Mesothelial cell of epicardium (in vitro differentiated cells): ENCODE measurements around the gene EFCAB7. TPM values are rescaled to one million over a fixed set of nuclear protein-coding genes. Genes with fewer than 3 reads are reported as not detected.

ENCODE experiments used
- DNase-seq, 2 experiments: peaks; one replicate each; pipeline ENCODE4 v3.0.0; 2021; ENCODE audit warnings: low spot score in 2 of 2; ENCODE audit not compliant: unreplicated experiment in 2 of 2
- H3K27ac Mint-ChIP-seq: 2 replicates; pipeline ENCODE4 v1.8.0; 2021; ENCODE audit warnings: mixed read lengths
- H3K27me3 Mint-ChIP-seq: 2 replicates; pipeline ENCODE4 v1.8.0; 2021; ENCODE audit warnings: low read depth, mixed read lengths
- H3K36me3 Mint-ChIP-seq: 2 replicates; pipeline ENCODE4 v1.8.0; 2021; ENCODE audit warnings: mixed read lengths
- H3K4me1 Mint-ChIP-seq: 2 replicates; pipeline ENCODE4 v1.8.0; 2021; ENCODE audit warnings: mixed read lengths
- H3K4me3 Mint-ChIP-seq: 2 replicates; pipeline ENCODE4 v1.8.0; 2021; ENCODE audit warnings: mild to moderate bottlenecking, moderate library complexity, mixed read lengths
- H3K9me3 Mint-ChIP-seq: 2 replicates; pipeline ENCODE4 v1.8.0; 2021; ENCODE audit warnings: mixed read lengths
- total RNA-seq: library from RNA; stranded (reverse); gene quantifications from 3 replicates; pipeline ENCODE4 v1.2.1, GENCODE V29; 2021
- TF ChIP-seq, protein P1 (sequence below): fragments of 200-600 bp; sonication (generic); IDR thresholded peaks from one replicate; pipeline ENCODE4 v1.5.0; 2021; ENCODE audit warnings: antibody characterized with exemption; ENCODE audit not compliant: unreplicated experiment

EFCAB7 gene
- total RNA-seq, 1 donor from 2014 or later, result 9.6 TPM

DNA sequence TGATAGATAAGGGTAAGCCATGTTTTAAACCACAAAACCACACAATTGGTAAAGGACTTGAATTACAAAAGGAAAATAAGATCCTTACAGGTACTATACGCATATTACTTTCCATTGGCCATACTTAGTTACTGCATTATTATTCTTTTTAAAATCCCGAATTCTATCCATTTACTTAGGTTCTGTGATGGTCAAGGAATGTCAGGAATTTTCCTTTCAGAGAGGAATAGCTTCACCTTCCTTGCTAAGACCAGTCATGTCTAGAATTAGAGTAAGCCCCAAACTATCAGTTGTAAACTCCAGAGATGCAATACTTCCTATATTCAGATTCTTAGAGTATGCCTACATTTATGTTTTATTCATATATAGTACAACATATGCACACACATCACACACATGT, 13.7 kb downstream of the EFCAB7 start:
- no peak for DNase-seq
- TF ChIP-seq, protein P1, sequence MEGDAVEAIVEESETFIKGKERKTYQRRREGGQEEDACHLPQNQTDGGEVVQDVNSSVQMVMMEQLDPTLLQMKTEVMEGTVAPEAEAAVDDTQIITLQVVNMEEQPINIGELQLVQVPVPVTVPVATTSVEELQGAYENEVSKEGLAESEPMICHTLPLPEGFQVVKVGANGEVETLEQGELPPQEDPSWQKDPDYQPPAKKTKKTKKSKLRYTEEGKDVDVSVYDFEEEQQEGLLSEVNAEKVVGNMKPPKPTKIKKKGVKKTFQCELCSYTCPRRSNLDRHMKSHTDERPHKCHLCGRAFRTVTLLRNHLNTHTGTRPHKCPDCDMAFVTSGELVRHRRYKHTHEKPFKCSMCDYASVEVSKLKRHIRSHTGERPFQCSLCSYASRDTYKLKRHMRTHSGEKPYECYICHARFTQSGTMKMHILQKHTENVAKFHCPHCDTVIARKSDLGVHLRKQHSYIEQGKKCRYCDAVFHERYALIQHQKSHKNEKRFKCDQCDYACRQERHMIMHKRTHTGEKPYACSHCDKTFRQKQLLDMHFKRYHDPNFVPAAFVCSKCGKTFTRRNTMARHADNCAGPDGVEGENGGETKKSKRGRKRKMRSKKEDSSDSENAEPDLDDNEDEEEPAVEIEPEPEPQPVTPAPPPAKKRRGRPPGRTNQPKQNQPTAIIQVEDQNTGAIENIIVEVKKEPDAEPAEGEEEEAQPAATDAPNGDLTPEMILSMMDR, result no peak
- H3K36me3 Mint-ChIP-seq, result peaks cover 2% of the 10 kb centered on the region
- no peak overlapping the region for H3K4me3 Mint-ChIP-seq
- H3K4me1 Mint-ChIP-seq, result no peaks in the 10 kb centered on the region
- no peak overlapping the region for H3K27ac Mint-ChIP-seq
- H3K9me3 Mint-ChIP-seq, result no peaks in the 10 kb centered on the region
- no peaks in the 10 kb centered on the region for H3K27me3 Mint-ChIP-seq

DNA sequence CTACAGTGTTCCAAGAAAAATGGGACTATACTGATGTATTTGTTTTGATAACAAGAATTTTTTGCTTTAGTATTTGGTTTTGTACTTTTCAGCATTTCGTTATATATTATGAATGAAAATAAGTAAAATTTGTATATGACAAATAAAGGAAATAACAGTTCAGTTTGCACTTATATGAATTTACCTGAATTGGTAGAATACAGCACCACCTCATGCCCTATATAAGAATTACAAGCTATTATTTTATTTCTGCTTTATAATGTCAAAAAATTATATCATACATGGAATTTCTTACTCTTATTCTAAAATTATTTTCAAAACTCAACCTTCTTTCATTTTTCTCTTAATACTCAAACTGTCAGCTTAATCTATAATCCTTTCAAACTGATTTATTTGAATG, 14.6 kb downstream of the EFCAB7 start:
- Mint-ChIP-seq H3K4me1 (no peaks in the 10 kb centered on the region), H3K36me3 (peaks cover 11% of the 10 kb centered on the region), H3K27me3 (no peaks in the 10 kb centered on the region), H3K27ac (no peak overlapping the region), H3K9me3 (peaks cover 5% of the 10 kb centered on the region), H3K4me3 (no peak overlapping the region)
- DNase-seq, result no peak
- TF ChIP-seq, protein P1, result peak; percentile 60

DNA sequence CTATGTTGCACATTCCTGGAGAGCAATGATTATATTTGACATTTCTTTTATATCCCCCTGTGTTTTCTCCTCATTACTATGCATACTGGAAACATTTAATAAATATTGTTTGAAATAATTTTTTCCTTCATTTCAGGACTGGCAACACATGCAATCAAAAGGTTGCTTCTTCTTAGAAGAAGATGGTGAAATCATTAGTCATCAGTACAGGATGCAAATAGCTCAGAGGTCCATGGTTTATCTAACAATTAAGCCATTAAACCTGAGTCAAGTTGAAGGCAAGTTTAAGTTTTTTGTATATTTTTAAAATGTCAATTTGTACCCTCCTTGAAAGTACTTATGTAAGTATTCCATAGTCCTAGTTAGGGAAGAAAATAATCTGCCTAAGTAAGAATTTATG, 22.5 kb downstream of the EFCAB7 start:
- no peak for DNase-seq
- Mint-ChIP-seq H3K36me3 (peaks cover 35% of the 10 kb centered on the region), H3K4me1 (no peaks in the 10 kb centered on the region), H3K27me3 (no peaks in the 10 kb centered on the region), H3K9me3 (peaks cover 16% of the 10 kb centered on the region), H3K4me3 (no peak overlapping the region), H3K27ac (no peak overlapping the region)
- TF ChIP-seq, protein P1, result no peak

DNA sequence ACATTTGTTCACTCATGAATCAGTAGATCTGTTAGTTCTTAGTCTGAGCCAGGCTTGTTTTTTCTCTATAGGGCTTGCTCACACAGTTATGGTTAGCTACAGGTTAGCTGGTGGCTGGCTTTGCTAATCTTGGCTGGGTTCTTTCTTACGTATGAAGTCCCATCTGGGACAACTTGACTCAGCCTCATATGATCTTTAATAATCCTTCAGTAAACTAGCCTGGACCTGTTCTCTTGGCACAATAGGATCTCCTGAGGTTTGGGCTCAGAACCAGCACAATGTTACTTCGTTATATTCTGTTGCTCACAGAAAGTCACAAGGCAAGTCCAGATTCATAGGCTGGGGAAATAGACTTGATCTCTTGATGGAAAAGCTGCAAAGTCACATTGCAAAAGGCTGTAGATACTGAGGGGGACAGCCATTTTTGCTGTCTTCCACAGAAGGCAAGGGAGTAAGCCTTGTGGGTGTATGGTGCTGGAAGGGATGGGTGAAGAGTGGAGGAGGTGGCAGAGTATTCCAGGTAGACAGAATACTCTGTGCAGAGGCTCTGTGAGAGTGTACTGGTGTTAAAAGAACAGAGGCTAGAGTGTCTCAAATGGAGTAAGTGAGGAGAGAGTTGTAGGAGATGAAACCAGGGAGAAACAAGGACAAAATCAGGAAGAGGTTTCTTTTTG, 24.4 kb downstream of the EFCAB7 start:
- Mint-ChIP-seq H3K27ac (no peak overlapping the region), H3K4me3 (no peak overlapping the region), H3K36me3 (peaks cover 26% of the 10 kb centered on the region), H3K27me3 (no peaks in the 10 kb centered on the region), H3K4me1 (no peaks in the 10 kb centered on the region), H3K9me3 (peaks cover 12% of the 10 kb centered on the region)
- TF ChIP-seq, protein P1, result no peak
- DNase-seq, result no peak

DNA sequence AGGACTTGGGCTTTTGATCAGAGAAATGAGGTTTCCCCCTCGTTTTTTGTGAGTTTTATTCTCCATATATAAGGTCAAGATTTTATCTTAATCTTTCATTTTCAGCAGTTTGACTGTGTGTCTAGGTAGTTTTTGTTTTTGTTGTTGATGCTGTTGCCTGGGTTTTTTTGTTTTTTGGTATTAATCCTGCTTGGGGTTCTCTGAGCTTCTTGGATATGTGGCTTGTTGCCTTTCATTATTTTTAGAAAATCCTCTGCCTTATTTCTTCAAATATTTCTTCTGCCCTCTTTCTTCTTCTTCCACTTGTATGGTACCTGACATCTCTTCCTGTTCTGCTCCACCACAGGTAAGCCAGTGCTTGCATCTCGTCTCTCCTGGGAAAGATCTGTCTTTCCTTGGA, 25.0 kb downstream of the EFCAB7 start:
- TF ChIP-seq, protein P1, result no peak
- H3K9me3 Mint-ChIP-seq, result peaks cover 8% of the 10 kb centered on the region
- H3K4me1 Mint-ChIP-seq, result no peaks in the 10 kb centered on the region
- H3K36me3 Mint-ChIP-seq, result peaks cover 22% of the 10 kb centered on the region
- no peak overlapping the region for H3K4me3 Mint-ChIP-seq
- no peak for DNase-seq
- no peak overlapping the region for H3K27ac Mint-ChIP-seq
- H3K27me3 Mint-ChIP-seq, result no peaks in the 10 kb centered on the region
